ENCODE measurements around the gene LSM7. TPM values are rescaled to one million over a fixed set of nuclear protein-coding genes. Genes with fewer than 3 reads are reported as not detected.

Gene LSM7
- total RNA-seq, 4 donors from 2014 or later: 97.8 to 163 (median 128) TPM

GRCh38 chr19:2309734-2310362, 18.5 kb downstream of the LSM7 start:
- intact Hi-C loops (cut with DNase I): no loop called here
- no peak overlapping the region for H3K4me3 ChIP-seq
- peaks cover 0 to 10% (median 5%) of the 10 kb centered on the region in 3 donors for H3K4me1 ChIP-seq
- H3K36me3 ChIP-seq: no peaks in the 10 kb centered on the region
- 45 to 59% methylated on average over 5 to 17 of the region's 17 CpGs for WGBS, 2 donors
- H3K27ac ChIP-seq: no peak overlapping the region
- H3K27me3 ChIP-seq: peaks cover 0 to 98% (median 15%) of the 10 kb centered on the region in 4 donors
- TF ChIP-seq CTCF (IDR thresholded peaks at IDR 0.05) (no peak), POLR2A (IDR thresholded peaks at IDR 0.05) (no peak)
- peaks cover 0 to 3% (median 0%) of the 10 kb centered on the region in 3 donors for H3K9me3 ChIP-seq
- no peak for DNase-seq

- TF ChIP-seq POLR2A (IDR thresholded peaks at IDR 0.05): no peak
- no peak for TF ChIP-seq CTCF (IDR thresholded peaks at IDR 0.05)
- H3K36me3 ChIP-seq: no peaks in the 10 kb centered on the region
- peak within 1 kb of the TSS in 2 of 4 donors; percentile 19 to 50 for H3K4me3 ChIP-seq
- intact Hi-C loops (cut with DNase I): no loop called here
- no peaks in the 10 kb centered on the region for H3K9me3 ChIP-seq
- DNase-seq: no peak
- peaks cover 0 to 12% (median 5%) of the 10 kb centered on the region in 3 donors for H3K4me1 ChIP-seq
- H3K27ac ChIP-seq: no peak within 1 kb of the TSS
- WGBS, 2 donors: 28 to 40% methylated on average over 1 to 3 of the region's 63 CpGs
- peaks cover 0 to 98% (median 15%) of the 10 kb centered on the region in 4 donors for H3K27me3 ChIP-seq
These were observed 20.3 kb downstream of the LSM7 start, which contains the start of gene LINGO3 for GRCh38 chr19:2308114-2308556. Gene LINGO3, minus strand, starts transcription at chr19:2308154. Its CDS starts 16,378 bp downstream, at chr19:2291776.

- H3K27ac ChIP-seq: no peak overlapping the region
- H3K4me1 ChIP-seq: peaks cover 3 to 18% (median 9%) of the 10 kb centered on the region in 3 donors
- H3K27me3 ChIP-seq: peaks cover 0 to 98% (median 17%) of the 10 kb centered on the region in 4 donors
- WGBS, 2 donors: 36% methylated on average over 5 of the region's 33 CpGs; no CpG with 5 or more reads in 1 of the 2 donors
- TF ChIP-seq POLR2A (IDR thresholded peaks at IDR 0.05) (no peak), CTCF (IDR thresholded peaks at IDR 0.05) (no peak)
- DNase-seq: no peak
- no peaks in the 10 kb centered on the region for H3K36me3 ChIP-seq
- H3K4me3 ChIP-seq: peak overlapping the region in 2 of 4 donors; percentile 19 to 50
- intact Hi-C loops (cut with DNase I): no loop called here
- H3K9me3 ChIP-seq: no peaks in the 10 kb centered on the region
These were observed 20.8 kb downstream of the LSM7 start for GRCh38 chr19:2307518-2308012.

- H3K27ac ChIP-seq: no peak overlapping the region
- H3K36me3 ChIP-seq: no peaks in the 10 kb centered on the region
- no peak for DNase-seq
- intact Hi-C loops (cut with DNase I): no loop called here
- H3K4me1 ChIP-seq: peaks cover 8 to 24% (median 13%) of the 10 kb centered on the region in 3 donors
- peaks cover 0 to 98% (median 16%) of the 10 kb centered on the region in 4 donors for H3K27me3 ChIP-seq
- TF ChIP-seq CTCF (IDR thresholded peaks at IDR 0.05) (no peak), POLR2A (IDR thresholded peaks at IDR 0.05) (no peak)
- 51 to 62% methylated on average over 2 to 3 of the region's 17 CpGs for WGBS, 2 donors
- H3K9me3 ChIP-seq: no peaks in the 10 kb centered on the region
- H3K4me3 ChIP-seq: no peak overlapping the region
These were observed 21.4 kb downstream of the LSM7 start for GRCh38 chr19:2306971-2307370.

- Histone ChIP-seq H3K36me3 (no peaks in the 10 kb centered on the region), H3K4me3 (no peak overlapping the region), H3K27me3 (peaks cover 0 to 98% (median 16%) of the 10 kb centered on the region in 4 donors), H3K9me3 (no peaks in the 10 kb centered on the region), H3K27ac (no peak overlapping the region), H3K4me1 (peaks cover 8 to 24% (median 13%) of the 10 kb centered on the region in 3 donors)
- intact Hi-C loops (cut with DNase I): no loop called here
- no peak for DNase-seq
- TF ChIP-seq CTCF (IDR thresholded peaks at IDR 0.05) (no peak), POLR2A (IDR thresholded peaks at IDR 0.05) (no peak)
- 67 to 70% methylated on average over 7 to 12 of the region's 19 CpGs for WGBS, 2 donors
These were observed 22.0 kb downstream of the LSM7 start for GRCh38 chr19:2306281-2306806.
